PC-3 (cell line): ENCODE data around the gene ADGRL3.

Source experiments
- EZH2 ChIP-seq: fragments of 300-600 bp; sonication (generic); IDR thresholded peaks from one replicate; pipeline ENCODE4 v1.6.1; 2017; ENCODE audit warnings: antibody characterized with exemption, mild to moderate bottlenecking, low read length; ENCODE audit not compliant: unreplicated experiment
- EZH2phosphoT487 ChIP-seq: fragments of 300-600 bp; sonication (generic); IDR thresholded peaks from 2 replicates; pipeline ENCODE4 v1.6.1; 2018; ENCODE audit warnings: mild to moderate bottlenecking, antibody characterized with exemption, low read length, borderline replicate concordance
- TF ChIP-seq, protein P1 (sequence below): fragments of 300-600 bp; sonication (generic); conservative IDR thresholded peaks from 2 replicates; pipeline ENCODE4 v1.5.1; 2017; ENCODE audit warnings: antibody characterized with exemption, low read depth, mild to moderate bottlenecking, low read length

DNA sequence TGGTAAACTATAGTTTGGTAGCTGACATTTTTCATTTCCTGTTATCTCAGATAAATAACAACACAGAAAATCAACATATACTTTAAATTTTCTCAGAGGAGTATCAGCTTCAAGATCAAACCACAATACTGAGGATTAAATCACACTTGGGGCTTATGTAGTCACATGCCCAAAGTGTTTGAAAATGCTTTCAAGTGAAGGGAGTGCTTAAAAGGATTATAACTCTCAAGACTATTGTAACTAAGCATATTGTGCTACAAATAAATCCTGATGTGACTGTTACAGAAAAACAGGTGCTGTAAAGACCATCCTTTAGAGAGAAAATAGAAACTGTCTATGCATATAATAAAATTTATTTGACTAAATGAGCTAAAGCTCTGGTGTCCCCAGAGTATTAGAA is 887.6 kb downstream of the ADGRL3 start:
- TF ChIP-seq, protein P1, sequence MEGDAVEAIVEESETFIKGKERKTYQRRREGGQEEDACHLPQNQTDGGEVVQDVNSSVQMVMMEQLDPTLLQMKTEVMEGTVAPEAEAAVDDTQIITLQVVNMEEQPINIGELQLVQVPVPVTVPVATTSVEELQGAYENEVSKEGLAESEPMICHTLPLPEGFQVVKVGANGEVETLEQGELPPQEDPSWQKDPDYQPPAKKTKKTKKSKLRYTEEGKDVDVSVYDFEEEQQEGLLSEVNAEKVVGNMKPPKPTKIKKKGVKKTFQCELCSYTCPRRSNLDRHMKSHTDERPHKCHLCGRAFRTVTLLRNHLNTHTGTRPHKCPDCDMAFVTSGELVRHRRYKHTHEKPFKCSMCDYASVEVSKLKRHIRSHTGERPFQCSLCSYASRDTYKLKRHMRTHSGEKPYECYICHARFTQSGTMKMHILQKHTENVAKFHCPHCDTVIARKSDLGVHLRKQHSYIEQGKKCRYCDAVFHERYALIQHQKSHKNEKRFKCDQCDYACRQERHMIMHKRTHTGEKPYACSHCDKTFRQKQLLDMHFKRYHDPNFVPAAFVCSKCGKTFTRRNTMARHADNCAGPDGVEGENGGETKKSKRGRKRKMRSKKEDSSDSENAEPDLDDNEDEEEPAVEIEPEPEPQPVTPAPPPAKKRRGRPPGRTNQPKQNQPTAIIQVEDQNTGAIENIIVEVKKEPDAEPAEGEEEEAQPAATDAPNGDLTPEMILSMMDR = no peak
- TF ChIP-seq EZH2phosphoT487 = no peak
- TF ChIP-seq EZH2 = no peak
